Stimulated activated CD8-positive, alpha-beta memory T cell treated with anti-CD3 and anti-CD28 coated beads, Interleukin-4, amount 100 ng/mL, for 24 hours (primary cell): ENCODE measurements around the gene SH2D7.

Experiments used
- DNase-seq: peaks from one replicate; pipeline ENCODE4 v3.0.0-alpha.2; 2020; ENCODE audit warnings: low read depth

The SH2D7 gene

DNA sequence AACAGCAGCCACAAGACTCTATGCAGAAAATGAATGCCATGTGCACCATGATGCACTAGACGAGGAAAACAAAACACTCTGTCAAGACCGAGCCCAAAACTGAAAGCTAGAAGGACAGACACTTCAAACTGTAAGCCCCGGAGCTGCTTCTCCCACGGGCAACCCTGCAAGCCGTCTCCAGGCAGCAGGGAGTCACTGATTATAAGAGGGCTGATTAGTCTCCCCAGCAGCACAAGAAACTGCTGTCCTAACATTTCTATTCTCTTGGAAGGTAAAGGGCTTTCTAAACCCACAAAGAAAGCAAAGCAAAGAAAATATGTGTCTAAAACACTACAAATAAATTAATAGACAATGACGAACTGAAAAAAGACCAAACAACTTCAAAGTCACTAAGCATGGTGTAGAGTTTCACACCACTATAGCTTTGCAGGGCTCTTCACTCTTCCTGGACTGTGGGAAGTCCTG lies 30.4 kb upstream of the SH2D7 start:
- no peak for DNase-seq

GRCh38 chr15:78063217-78063616 lies 29.1 kb upstream of the SH2D7 start:
- DNase-seq: no peak

GRCh38 chr15:78063970-78064385 lies 28.4 kb upstream of the SH2D7 start:
- DNase-seq: no peak

- DNase-seq: no peak
Measured at GRCh38 chr15:78064544-78064943, 27.8 kb upstream of the SH2D7 start.

GRCh38 chr15:78065284-78065872 lies 27.0 kb upstream of the SH2D7 start:
- DNase-seq: no peak

- no peak for DNase-seq
Measured at GRCh38 chr15:78065973-78066946, 26.1 kb upstream of the SH2D7 start.

DNA sequence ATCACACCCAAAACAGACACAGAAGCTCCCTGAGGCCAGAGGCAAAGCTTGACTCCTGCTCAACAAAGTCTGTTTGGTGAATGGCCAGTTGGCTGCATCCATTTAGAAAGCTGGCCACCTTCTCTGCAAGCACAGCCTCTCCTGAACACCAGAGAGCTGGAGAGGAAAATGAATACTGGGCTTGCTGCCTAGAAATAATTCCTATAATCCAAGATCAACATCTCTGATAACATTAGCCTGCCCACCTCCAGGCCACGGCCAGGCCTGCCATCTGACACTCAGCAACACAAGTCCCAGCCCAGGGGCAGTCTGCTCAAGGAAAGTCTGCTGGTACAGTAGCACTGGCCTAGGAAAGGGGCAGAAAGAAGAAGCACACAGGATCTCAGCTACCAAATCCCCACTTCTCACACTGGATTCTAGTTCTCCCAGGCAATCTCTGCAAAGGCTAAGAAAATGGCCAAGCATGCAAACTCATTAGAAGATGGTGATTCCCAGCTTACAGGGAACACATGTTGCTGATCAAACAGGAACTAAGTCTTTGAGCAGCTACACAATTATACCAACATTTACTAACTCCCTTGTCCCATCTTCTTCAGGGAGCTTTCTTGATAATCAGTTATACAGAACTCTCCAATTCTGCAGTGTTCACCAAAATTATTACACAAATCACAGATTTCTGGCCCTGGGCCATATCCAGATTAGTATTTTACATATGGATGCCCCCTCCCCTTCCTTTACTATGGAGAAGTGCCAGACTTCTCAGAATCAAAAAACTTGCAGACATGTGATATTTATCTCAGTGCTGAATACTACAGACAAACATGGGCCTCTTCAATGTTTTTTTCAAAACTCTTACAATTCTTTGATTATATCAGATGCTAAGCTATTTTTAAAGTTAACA lies 24.8 kb upstream of the SH2D7 start:
- no peak for DNase-seq

DNA sequence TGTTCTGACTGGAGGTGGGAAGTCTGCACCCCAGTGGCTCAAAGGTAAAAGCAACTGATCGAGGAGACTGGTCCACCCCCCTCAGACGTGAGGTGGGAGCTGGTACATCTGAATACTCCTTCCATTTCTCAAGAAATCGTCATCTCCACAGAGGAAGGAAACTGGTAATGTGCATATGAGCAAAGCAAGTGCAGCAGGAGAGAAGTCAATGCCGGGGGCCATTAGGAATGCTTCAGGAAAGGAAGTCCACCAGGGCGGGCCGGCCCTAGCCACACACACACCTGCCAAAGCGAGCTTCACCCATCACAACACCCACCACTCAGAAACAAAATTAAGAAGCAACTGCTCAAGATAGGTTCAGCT lies 23.3 kb upstream of the SH2D7 start:
- DNase-seq: no peak

GRCh38 chr15:78069462-78070029 lies 22.8 kb upstream of the SH2D7 start:
- DNase-seq: no peak

GRCh38 chr15:78070049-78070700 lies 22.2 kb upstream of the SH2D7 start:
- no peak for DNase-seq

GRCh38 chr15:78071383-78071782 lies 21.0 kb upstream of the SH2D7 start:
- DNase-seq: no peak

- DNase-seq: no peak
Measured at GRCh38 chr15:78072080-78072892, 20.1 kb upstream of the SH2D7 start.

GRCh38 chr15:78073046-78073787 lies 19.1 kb upstream of the SH2D7 start:
- DNase-seq: no peak

GRCh38 chr15:78075490-78076230 lies 16.7 kb upstream of the SH2D7 start:
- no peak for DNase-seq

DNA sequence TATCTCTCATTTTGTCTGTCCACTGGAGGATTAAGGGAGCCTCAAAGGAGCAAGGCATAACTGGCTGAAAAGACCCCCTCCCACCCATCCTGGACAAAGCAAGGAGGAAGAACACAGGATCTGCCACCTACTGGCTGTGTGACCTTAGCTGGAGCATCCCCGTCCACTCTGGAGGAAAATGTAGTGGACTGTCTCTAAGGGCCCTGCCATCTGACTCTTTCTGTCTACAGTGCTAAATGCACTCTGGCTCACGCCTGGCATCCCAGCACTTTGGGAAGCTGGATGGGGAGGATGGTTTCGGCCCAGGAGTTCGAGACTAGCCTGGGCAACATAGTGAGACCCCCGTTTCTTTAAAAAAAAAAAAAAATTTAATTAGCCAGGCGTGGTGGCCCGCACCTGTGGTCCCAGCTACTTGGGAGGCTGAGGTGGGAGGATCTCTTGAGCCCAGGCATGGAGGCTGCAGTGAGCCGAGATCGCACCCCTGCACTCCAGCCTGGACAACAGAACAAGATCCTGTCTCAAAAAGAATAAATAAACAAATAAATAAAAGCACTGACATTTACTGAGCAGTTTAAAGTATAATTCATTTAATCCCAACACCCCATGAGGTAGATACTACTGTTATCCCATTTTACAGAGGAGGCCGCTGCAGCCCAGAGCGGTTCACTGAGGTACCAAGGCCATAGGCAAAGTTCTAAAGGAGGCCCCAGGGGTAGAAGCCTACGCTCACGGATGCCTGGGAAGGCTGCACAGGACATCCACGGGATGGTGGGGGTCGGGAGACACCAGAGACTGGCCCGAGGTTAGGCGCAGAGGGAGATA lies 15.9 kb upstream of the SH2D7 start:
- no peak for DNase-seq

DNA sequence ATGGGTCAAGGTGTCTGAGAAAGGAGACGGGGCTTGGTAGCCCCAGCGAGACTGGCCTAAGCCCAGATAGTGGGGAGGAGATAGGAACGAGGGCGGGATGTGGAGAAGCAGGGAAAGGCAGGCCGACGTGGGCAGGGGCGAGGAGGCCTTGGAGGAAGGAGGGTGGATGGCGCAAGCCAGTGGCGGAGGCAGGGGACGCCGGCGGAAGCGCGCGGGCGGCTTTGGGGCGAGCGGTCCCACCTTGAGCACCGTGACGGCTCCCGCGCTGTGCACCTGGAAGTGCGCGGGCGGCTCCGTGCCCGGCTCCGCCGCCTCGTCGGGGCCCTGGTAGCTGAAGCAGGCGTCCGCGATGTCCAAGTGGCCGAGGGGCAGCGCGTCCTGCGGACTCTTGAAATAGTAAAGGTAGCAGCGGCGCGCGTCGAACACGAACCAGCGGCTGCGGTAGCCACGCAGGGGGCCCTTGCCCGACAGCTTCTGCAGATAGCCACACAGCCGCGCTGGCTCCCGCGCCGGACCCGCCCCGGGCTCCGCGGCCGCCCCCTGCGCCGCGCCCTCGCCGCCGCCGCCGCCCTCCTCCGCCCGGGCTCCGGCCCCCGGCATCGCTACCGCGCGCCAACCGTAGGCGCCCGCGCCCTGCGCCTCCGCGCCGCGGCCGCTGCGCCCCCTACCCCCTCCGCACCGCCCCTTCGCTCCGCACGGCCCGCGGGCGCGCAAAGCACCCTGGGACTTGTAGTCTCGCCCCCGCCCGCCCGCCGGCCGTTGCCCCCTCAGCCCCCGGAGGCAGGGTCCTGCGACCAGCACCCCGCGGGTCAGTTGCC lies 15.1 kb upstream of the SH2D7 start, which contains the start of gene TBC1D2B:
TSS of gene TBC1D2B (minus strand) at position 659 of the 818 bp plus-strand sequence. CDS start at position 600, 59 bp downstream.
- DNase-seq: peak; percentile 66

- DNase-seq: no peak
Measured at GRCh38 chr15:78077871-78078210, 14.5 kb upstream of the SH2D7 start.
